HCT116 (cell line): ENCODE data around the gene CCR6. TPM values are rescaled to one million over a fixed set of nuclear protein-coding genes. Genes with fewer than 3 reads are reported as not detected.

Experiments used
- ATAC-seq: fragments of 200-7000 bp; cut with Tn5 transposase; 2 replicates; pipeline ENCODE4 v1.9.1; 2020; ENCODE audit warnings: mild to moderate bottlenecking, moderate library complexity
- BruUV-seq: library from RNA; stranded (reverse); fragments of 400-500 nt; replicated peaks from 2 replicates; lab custom pipeline; 2021; lab: Mats Ljungman, UMichigan
- CTCF ChIA-PET: fragments of 300-600 bp; sonication (Branson Sonifier 250); formaldehyde crosslinking; loops from one replicate; lab custom pipeline; 2021; ENCODE audit warnings: antibody characterized with exemption; lab: Charles Lee
- POLR2A ChIA-PET: fragments of 300-600, 350-600 bp; sonication (Branson Sonifier 250); formaldehyde crosslinking; loops from one replicate; lab custom pipeline; 2021; ENCODE audit warnings: antibody characterized with exemption; lab: Charles Lee
- RAD21 ChIA-PET, 2 experiments: fragments of 300-600 bp; sonication (Branson Sonifier 250); formaldehyde crosslinking; loops; one replicate each; lab custom pipeline; 2023; ENCODE audit warnings: low total read pairs in 2 of 2; ENCODE audit not compliant: uncharacterized antibody in 2 of 2, unreplicated experiment in 2 of 2, low non-redundant PET in 1 of 2; lab: Charles Lee
- DNase-seq: peaks from one replicate; pipeline ENCODE4 v3.0.0-alpha.2; 2010; ENCODE audit warnings: low read depth, low spot score
- H2AFZ ChIP-seq: fragments of 200-600 bp; shearing (Covaris generic), sonication (generic); 2 replicates; pipeline ENCODE4 v1.6.1; 2017; ENCODE audit warnings: low read depth, mixed run types, mixed read lengths, antibody characterized with exemption, low read length; ENCODE audit not compliant: poor library complexity, severe bottlenecking
- H3K27ac ChIP-seq: 2 replicates; pipeline ENCODE4 v1.5.1; 2012; ENCODE audit warnings: low read depth, low read length
- H3K27me3 ChIP-seq: fragments of 200-600 bp; sonication (generic); 2 replicates; pipeline ENCODE4 v1.6.1; 2016; ENCODE audit warnings: mixed run types, low read length, mixed read lengths; ENCODE audit not compliant: insufficient read depth
- H3K36me3 ChIP-seq, 2 experiments: fragments of 200-500 bp in 1 of 2; fragments of 200-600 bp in 1 of 2; sonication (Bioruptor generic) in 1 of 2; sonication (generic) in 1 of 2; 2 replicates each; pipeline versions ENCODE4 v1.5.1 to v1.6.1; 2014 to 2016; ENCODE audit warnings: low read length in 2 of 2, inconsistent platforms in 1 of 2, mixed read lengths in 1 of 2, mixed run types in 1 of 2; ENCODE audit not compliant: insufficient read depth in 2 of 2, control insufficient read depth in 1 of 2
- H3K4me1 ChIP-seq, 2 experiments: fragments of 200-600 bp in 1 of 2; sonication (generic) in 1 of 2; 2 replicates each; pipeline versions ENCODE4 v1.5.1 to v1.6.1; 2012 to 2017; ENCODE audit warnings: low read length in 2 of 2, inconsistent platforms in 1 of 2, mild to moderate bottlenecking in 1 of 2, mixed read lengths in 1 of 2, mixed run types in 1 of 2, moderate library complexity in 1 of 2; ENCODE audit not compliant: insufficient read depth in 2 of 2, control insufficient read depth in 1 of 2
- H3K4me2 ChIP-seq: fragments of 200-600 bp; sonication (generic); 2 replicates; pipeline ENCODE4 v1.6.1; 2017; ENCODE audit warnings: mixed run types, low read length, mixed read lengths
- H3K4me3 ChIP-seq, 2 experiments: fragments of 200-600 bp in 1 of 2; sonication (generic) in 1 of 2; replicated peaks in 1 of 2; 2 replicates each; pipeline ENCODE4 v1.5.1; 2011 to 2016; ENCODE audit warnings: low read length in 2 of 2, control low read depth in 1 of 2, low read depth in 1 of 2, mild to moderate bottlenecking in 1 of 2, mixed read lengths in 1 of 2, mixed run types in 1 of 2
- H3K79me2 ChIP-seq: fragments of 200-600 bp; sonication (generic); 2 replicates; pipeline ENCODE4 v1.6.1; 2017; ENCODE audit warnings: mild to moderate bottlenecking, mixed run types, low read length, moderate library complexity, mixed read lengths; ENCODE audit not compliant: insufficient read depth
- H3K9ac ChIP-seq: fragments of 200-600 bp; sonication (generic); 2 replicates; pipeline ENCODE4 v1.6.1; 2016; ENCODE audit warnings: low read length, mixed read lengths
- H3K9me2 ChIP-seq: fragments of 200-600 bp; sonication (generic), shearing (Covaris generic); 2 replicates; pipeline ENCODE4 v1.6.1; 2017; ENCODE audit warnings: mixed run types, mild to moderate bottlenecking, moderate library complexity; ENCODE audit not compliant: insufficient read depth
- H3K9me3 ChIP-seq, 2 experiments: fragments of 200-500 bp in 1 of 2; fragments of 200-600 bp in 1 of 2; sonication (Bioruptor generic) in 1 of 2; sonication (generic) in 1 of 2; 2 replicates each; pipeline ENCODE4 v1.6.1; 2014 to 2017; ENCODE audit warnings: low read length in 2 of 2, mixed read lengths in 2 of 2, inconsistent platforms in 1 of 2, low read depth in 1 of 2, mild to moderate bottlenecking in 1 of 2, mixed run types in 1 of 2, moderate library complexity in 1 of 2; ENCODE audit not compliant: control insufficient read depth in 1 of 2, insufficient read depth in 1 of 2
- H4K20me1 ChIP-seq: fragments of 200-600 bp; sonication (generic), shearing (Covaris generic); 2 replicates; pipeline ENCODE4 v1.6.1; 2017; ENCODE audit warnings: mixed run types, mild to moderate bottlenecking, moderate library complexity; ENCODE audit not compliant: insufficient read depth
- CBX3 ChIP-seq: IDR thresholded peaks from 2 replicates; pipeline ENCODE4 v1.6.1; 2012; ENCODE audit warnings: low read depth
- EZH2 ChIP-seq: fragments of 200-600 bp; sonication (generic); IDR thresholded peaks from 2 replicates; pipeline ENCODE4 v1.6.1; 2017; ENCODE audit warnings: antibody characterized with exemption, mixed run types
- POLR2AphosphoS5 ChIP-seq: IDR thresholded peaks from 2 replicates; pipeline ENCODE4 v1.6.1; 2011; ENCODE audit warnings: mild to moderate bottlenecking, low read depth, low read length, moderate library complexity
- RAD21 ChIP-seq: IDR thresholded peaks from 2 replicates; pipeline ENCODE4 v1.6.1; 2012; ENCODE audit warnings: low read depth, mild to moderate bottlenecking
- SIN3A ChIP-seq: IDR thresholded peaks from 2 replicates; pipeline ENCODE4 v1.6.1; 2012; ENCODE audit warnings: low read depth
- SRF ChIP-seq: IDR thresholded peaks from 2 replicates; pipeline ENCODE4 v1.6.1; 2012; ENCODE audit warnings: low read depth
- TCF7L2 ChIP-seq: IDR thresholded peaks from 2 replicates; pipeline ENCODE4 v1.7.0; 2011; ENCODE audit warnings: borderline replicate concordance, inconsistent platforms; ENCODE audit not compliant: insufficient read depth, insufficient read length; ENCODE audit errors: extremely low read depth
- intact Hi-C: fragments of 100-400 bp; cut with micrococcal nuclease; formaldehyde crosslinking; loops from 2 replicates; pipeline ENCODE4 v1.10.0; 2022
- total RNA-seq: library from RNA; stranded (reverse); gene quantifications from one replicate; pipeline ENCODE4 v1.2.1, GENCODE V29; 2021; ENCODE audit not compliant: unreplicated experiment
- TF ChIP-seq, protein P1 (sequence below): IDR thresholded peaks from 2 replicates; pipeline ENCODE4 v1.6.1; 2011; ENCODE audit warnings: mild to moderate bottlenecking, low read length, moderate library complexity; ENCODE audit not compliant: insufficient replicate concordance; ENCODE audit errors: extremely low read depth
- TF ChIP-seq, protein P2 (sequence below), 3 experiments: fragments of 200-600 bp in 1 of 3; sonication (generic) in 1 of 3; IDR thresholded peaks in 2 of 3; conservative IDR thresholded peaks in 1 of 3; 2 replicates each; pipeline ENCODE4 v1.5.1; 2012 to 2017; ENCODE audit warnings: low read depth in 2 of 3, low read length in 2 of 3, antibody characterized with exemption in 1 of 3, borderline replicate concordance in 1 of 3, control low read depth in 1 of 3, mild to moderate bottlenecking in 1 of 3, mixed read lengths in 1 of 3, mixed run types in 1 of 3, moderate library complexity in 1 of 3; ENCODE audit not compliant: insufficient read depth in 1 of 3
- TF ChIP-seq, protein P3 (sequence below): IDR thresholded peaks from 2 replicates; pipeline ENCODE4 v1.6.1; 2012

The CCR6 gene
- total RNA-seq, 1 experiment from 2014 or later, result not detected

DNA sequence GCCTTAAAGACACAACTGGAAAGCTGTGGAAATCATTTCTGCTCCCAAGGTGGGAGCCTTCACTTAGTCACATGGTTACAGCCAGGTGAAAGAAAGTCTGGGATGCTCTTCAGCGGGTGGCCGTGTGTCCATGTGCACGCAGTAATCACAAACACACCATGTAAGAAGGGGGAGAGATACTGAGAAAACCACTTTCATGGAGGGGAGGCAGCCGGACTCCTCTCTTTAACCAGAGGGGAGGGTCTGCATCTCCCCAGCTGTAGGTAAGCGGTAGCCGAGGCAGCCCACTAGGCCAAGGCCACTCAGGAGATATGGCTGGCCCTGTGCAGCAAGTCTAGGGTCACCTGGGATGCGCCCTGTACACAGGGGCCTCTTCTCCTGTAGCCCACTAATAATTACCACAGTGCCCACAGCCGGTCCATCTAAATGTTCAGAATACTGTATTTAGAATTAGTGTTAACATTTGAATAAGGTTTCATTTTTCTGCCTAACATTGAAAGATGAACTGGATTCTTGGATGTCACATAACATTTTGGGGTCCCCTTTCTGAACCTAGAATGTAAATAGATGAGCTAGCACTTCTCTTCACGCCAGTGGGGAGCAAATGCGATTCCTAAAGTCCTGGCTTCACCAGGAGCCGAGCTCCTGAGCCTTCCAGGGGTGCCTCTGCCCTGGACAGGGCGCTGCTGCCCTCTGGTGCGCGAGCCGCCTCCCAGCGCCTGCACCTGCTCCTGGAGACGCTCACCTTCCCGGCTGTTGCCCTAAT, 19.0 kb downstream of the CCR6 start:
- peaks cover 5% of the 10 kb centered on the region; the same call in 1 of the 2 replicates for H3K27me3 ChIP-seq
- H3K36me3 ChIP-seq, result no peaks in the 10 kb centered on the region
- no peaks in the 10 kb centered on the region for H3K4me1 ChIP-seq
- H3K79me2 ChIP-seq, result no peaks in the 10 kb centered on the region
- intact Hi-C loops, result loop anchor here (1.0 kb wide), 3 partner anchors 145 to 367 kb away; no protein-coding TSS in a partner anchor
- POLR2A ChIA-PET, result no interaction called here
- no peaks in the 10 kb centered on the region for H4K20me1 ChIP-seq
- H2AFZ ChIP-seq, result no peak overlapping the region
- RAD21 ChIA-PET, result interaction anchor here (0.6 to 2.0 kb wide), 4 partner anchors 143 to 368 kb away, joined by 3 to 13 read pairs (median 7); partner anchors contain the start of gene CEP43 (in 1 of the 2)
- CTCF ChIA-PET, result interaction anchor here (0.6 to 2.2 kb wide), 9 partner anchors 131 to 369 kb away, joined by 3 to 28 read pairs (median 4); partner anchors contain the start of gene CEP43
- no peak overlapping the region for H3K4me3 ChIP-seq
- DNase-seq (peak; percentile 24), ATAC-seq (peak; percentile 99)
- H3K9ac ChIP-seq, result no peak overlapping the region
- H3K9me3 ChIP-seq, result no peaks in the 10 kb centered on the region
- H3K9me2 ChIP-seq, result no peaks in the 10 kb centered on the region
- H3K27ac ChIP-seq, result no peak overlapping the region
- no TSS peak for BruUV-seq
- TF ChIP-seq RAD21 (peak; percentile 96), EZH2 (no peak), CBX3 (no peak), TCF7L2 (no peak), SIN3A (no peak), SRF (no peak), POLR2AphosphoS5 (no peak)
- TF ChIP-seq, protein P1, sequence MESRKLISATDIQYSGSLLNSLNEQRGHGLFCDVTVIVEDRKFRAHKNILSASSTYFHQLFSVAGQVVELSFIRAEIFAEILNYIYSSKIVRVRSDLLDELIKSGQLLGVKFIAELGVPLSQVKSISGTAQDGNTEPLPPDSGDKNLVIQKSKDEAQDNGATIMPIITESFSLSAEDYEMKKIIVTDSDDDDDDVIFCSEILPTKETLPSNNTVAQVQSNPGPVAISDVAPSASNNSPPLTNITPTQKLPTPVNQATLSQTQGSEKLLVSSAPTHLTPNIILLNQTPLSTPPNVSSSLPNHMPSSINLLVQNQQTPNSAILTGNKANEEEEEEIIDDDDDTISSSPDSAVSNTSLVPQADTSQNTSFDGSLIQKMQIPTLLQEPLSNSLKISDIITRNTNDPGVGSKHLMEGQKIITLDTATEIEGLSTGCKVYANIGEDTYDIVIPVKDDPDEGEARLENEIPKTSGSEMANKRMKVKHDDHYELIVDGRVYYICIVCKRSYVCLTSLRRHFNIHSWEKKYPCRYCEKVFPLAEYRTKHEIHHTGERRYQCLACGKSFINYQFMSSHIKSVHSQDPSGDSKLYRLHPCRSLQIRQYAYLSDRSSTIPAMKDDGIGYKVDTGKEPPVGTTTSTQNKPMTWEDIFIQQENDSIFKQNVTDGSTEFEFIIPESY, result no peak
- TF ChIP-seq, protein P2, sequence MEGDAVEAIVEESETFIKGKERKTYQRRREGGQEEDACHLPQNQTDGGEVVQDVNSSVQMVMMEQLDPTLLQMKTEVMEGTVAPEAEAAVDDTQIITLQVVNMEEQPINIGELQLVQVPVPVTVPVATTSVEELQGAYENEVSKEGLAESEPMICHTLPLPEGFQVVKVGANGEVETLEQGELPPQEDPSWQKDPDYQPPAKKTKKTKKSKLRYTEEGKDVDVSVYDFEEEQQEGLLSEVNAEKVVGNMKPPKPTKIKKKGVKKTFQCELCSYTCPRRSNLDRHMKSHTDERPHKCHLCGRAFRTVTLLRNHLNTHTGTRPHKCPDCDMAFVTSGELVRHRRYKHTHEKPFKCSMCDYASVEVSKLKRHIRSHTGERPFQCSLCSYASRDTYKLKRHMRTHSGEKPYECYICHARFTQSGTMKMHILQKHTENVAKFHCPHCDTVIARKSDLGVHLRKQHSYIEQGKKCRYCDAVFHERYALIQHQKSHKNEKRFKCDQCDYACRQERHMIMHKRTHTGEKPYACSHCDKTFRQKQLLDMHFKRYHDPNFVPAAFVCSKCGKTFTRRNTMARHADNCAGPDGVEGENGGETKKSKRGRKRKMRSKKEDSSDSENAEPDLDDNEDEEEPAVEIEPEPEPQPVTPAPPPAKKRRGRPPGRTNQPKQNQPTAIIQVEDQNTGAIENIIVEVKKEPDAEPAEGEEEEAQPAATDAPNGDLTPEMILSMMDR (IDR thresholded peaks at IDR 0.05 in 2 of 3, conservative IDR thresholded peaks at IDR 0.05 in 1 of 3; ENCODE audit: borderline replicate concordance in 1 of 3, insufficient read depth in 1 of 3, low read depth in 2 of 3, low read length in 2 of 3), result peak; percentile 77 to 90 (median 88)
- TF ChIP-seq, protein P3, sequence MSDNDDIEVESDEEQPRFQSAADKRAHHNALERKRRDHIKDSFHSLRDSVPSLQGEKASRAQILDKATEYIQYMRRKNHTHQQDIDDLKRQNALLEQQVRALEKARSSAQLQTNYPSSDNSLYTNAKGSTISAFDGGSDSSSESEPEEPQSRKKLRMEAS, result no peak
- H3K4me2 ChIP-seq, result no peak overlapping the region
